Right ventricle myocardium inferior (tissue), 1 donor: Measurements from ENCODE around the gene GNLY. TPM values are rescaled to one million over a fixed set of nuclear protein-coding genes. Genes with fewer than 3 reads are reported as not detected.

Experiments
- ATAC-seq: fragments of 200-7000 bp; cut with Tn5 transposase; one replicate; pipeline ENCODE4 v1.9.1; 2020; ENCODE audit warnings: mild to moderate bottlenecking, moderate library complexity
- DNase-seq: peaks from one replicate; pipeline ENCODE4 v3.0.0; 2021; ENCODE audit errors: missing footprints
- intact Hi-C: fragments of 100-400 bp; cut with DNase I; formaldehyde crosslinking; loops from one replicate; pipeline ENCODE4 v1.11.0; 2022
- total RNA-seq: library from RNA; stranded (reverse); fragmentation: NEBNext Ultra II Directional; extraction: Animal tissue kit (Norgen Biotek cat#: 25700); gene quantifications from one replicate; pipeline ENCODE4 v1.2.1, GENCODE V29; 2021
- donor health status: DM: no; HTN: yes; CAD: no; lungs with severe emphysema.

Gene GNLY
- total RNA-seq, 1 donor from 2014 or later = 3.4 TPM

DNA sequence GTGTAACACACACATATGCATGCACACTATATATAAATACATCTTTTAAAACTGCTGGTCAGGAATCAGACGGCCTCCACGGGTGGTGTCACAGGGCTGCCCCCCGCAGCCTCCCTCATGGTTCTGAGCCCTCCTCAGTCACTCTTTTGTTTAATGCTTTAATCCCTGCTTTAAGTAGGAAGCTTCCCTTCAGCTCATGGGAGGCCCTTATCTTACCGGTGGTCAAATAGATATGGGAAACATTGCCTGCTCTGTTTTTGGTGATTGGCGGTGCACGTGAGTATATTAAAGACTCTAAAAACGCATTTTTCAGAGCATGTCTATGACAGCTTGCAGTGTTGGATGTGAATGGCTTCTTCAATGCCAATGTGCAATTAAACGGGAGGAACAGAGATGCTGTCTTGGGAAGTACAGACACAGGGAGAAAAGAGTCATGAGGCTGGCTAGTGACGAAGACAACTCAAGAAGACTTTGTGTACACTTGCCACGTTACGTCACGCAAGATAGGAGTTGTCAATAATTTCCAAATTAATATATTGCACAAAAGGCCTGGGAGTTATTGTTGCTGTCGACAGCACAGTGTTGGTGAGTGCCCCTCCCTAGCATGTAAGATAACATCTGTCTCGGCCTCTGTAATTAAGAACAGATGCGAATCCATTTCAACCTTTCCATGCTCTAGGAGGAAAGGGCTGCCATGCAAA lies 23.3 kb downstream of the GNLY start:
- ATAC-seq = no peak
- DNase-seq = no peak
- intact Hi-C loops = no loop called here

DNA sequence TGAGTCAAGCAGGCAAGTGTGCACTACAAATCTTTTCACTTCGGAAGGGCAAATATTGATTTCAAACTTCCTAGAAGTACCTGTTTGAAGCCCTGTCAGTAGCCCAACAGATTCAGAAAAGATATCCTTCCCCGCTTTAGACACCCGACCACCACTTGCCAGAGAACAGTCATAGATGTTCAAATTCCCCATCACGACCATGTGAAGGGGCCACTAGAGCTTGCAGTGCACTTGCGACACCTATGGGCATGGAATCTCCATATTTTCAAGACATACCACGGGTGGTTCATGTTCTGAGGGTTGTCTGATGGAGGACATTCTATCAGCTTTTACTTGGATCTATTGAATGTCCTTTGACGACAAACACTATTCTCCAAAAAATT lies 23.8 kb downstream of the GNLY start:
- ATAC-seq = no peak
- intact Hi-C loops = no loop called here
- no peak for DNase-seq

DNA sequence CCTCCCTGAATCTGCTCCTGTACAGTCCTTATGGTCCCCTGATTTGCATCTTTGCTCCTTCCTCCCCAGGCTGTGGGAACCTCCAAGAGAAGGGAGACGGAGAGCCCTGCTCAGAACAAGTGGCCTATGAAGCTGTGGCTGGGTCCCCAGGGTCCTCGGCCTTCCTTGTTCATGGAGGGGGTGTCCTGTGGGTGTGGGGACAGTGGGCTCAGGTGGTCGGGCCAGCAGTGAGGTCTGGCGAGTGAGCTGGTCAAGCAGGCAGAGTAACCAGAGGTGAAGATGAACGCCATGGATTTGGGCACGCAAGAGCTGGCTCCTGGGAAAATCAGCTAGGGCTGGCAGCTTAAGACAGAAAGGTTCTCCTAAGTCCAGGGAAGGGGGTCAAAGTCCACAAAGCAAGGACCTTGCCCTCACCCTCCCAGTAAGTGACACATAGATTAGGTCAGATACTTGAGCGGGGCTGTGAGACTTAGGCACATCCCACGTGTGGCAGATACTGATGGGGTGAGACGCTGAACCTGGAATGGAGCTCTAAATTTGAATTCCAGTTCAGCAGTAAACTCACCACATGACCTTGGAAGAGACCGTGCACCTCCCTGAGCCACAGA lies 24.8 kb downstream of the GNLY start:
- DNase-seq (no peak), ATAC-seq (peak; percentile 15)
- intact Hi-C loops = no loop called here

DNA sequence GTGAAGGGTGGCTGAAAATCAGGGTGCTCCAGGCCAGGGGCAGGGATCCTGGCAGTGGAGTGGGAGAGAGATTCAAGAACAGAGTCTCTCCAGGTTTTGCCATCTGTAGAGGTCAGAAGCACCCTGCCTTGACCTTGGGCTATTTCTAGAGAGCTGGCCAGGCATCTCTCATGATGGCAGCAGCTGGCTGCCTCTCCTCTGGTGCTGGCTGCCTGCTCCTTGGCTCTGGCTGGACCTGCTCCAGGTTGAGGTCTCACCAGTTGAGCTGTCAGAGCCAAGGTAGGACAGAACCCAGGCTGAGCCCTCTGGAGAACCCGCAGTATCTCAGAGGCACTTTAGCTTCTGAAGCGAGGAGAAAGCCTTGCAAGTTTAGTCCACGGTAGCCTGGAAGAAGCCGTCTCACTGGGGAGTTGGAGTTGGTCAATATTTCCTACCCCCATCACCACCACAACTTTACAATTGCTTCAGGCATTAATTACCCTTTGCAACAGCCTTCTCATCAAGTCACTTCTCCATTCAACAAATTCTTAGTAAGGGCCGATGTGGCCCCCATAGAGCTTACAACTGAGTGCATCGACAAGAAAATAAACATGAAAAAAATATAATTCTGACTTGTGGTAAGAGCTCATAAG lies 25.6 kb downstream of the GNLY start:
- DNase-seq (peak; percentile 83), ATAC-seq (peak; percentile 76)
- intact Hi-C loops = loop anchor here (10.0 kb wide), 1 partner anchor 365 kb away; no protein-coding TSS in a partner anchor

DNA sequence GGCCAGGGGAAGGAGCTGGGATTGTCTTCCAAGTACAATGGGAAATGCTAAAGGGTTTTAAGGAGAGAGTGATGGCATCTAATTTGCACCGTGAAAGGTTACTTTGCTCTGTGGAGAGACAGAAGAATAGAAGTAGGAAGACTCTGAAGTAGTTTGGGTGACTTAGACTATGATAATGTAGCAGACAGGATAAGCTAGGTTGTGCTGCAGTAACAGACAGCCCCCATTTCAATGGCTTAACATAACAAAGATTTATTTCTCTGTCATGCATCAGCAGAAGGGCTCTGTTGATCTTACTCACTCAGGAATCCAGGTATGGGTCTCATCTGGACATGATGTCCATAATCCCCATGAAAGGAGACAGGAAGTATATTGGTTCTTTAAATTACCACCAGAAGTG lies 26.4 kb downstream of the GNLY start:
- ATAC-seq (no peak), DNase-seq (no peak)
- intact Hi-C loops = loop anchor here (10.0 kb wide), 1 partner anchor 364 kb away; no protein-coding TSS in a partner anchor

DNA sequence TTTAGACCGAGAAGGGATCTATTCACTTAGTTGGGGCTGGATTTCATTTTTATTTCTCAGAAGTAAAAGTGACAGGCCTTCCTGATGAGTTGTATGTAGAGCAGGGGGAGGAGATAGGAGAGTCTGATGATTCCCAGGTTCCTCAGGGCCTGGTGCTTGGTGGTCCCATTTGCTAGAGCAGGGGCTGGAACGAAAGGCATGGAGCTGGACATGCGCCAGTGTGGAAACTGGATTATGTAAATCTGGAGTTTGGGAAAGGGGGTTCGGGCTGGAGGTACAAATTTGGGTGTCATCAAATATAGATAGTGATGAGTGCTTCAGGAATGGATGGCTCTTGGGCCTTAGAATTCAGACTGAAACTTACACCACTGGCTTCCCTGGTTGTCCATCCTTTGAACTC lies 27.5 kb downstream of the GNLY start:
- ATAC-seq = no peak
- no peak for DNase-seq
- intact Hi-C loops = loop anchor here (10.0 kb wide), 1 partner anchor 363 kb away; no protein-coding TSS in a partner anchor

DNA sequence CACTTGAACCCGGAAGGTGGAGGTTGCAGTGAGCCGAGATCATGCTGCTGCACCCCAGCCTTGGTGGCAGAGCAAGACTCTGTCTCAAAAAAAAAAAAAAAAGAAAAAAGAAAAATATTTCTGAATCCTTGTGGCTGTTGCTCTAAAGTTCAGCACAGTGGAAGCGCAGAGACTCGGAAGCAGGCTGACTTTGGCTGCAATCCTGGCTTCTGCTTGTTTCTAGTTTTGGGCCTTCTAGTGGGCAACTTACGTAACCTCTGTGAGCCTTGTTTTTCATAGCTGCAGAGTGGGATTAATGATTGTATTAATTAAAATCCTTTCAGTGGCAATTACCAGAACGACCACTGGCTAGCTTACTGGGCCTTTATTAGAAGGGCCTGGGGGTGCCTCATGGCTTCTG lies 28.4 kb downstream of the GNLY start:
- intact Hi-C loops = loop anchor here (10.0 kb wide), 1 partner anchor 362 kb away; no protein-coding TSS in a partner anchor
- no peak for DNase-seq
- ATAC-seq = no peak

DNA sequence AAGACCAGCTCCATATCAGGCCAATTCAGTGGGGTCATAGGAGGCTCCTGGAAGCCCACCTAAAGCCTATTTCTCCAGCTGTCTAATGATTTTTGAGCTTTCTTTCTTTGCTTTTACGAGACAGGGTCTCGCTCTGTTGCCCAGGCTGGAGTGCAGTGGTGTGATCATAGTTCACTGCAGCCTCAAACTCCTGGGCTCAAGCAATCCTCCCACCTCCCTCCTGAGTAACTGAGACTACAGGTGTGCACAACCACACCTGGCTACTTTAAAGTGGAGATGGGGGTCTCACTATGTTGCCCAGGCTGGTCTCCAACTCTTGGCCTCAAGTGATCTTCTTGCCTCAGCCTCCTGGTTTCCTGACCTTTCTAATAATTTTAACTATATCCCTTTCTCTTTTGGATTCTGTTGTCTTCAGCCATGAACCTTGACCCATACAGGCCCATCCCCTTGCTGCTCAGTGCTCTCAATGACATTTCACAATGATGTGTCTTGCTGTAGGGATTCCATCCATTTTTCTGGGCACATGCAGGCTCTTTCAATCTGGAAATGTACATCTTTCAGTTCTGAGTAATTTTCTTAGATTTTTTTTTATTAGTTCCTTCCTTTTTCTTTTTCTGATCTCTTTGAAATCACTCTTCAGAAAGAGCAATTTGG lies 29.7 kb downstream of the GNLY start:
- ATAC-seq = no peak
- intact Hi-C loops = loop anchor here (10.0 kb wide), 1 partner anchor 361 kb away; no protein-coding TSS in a partner anchor

DNA sequence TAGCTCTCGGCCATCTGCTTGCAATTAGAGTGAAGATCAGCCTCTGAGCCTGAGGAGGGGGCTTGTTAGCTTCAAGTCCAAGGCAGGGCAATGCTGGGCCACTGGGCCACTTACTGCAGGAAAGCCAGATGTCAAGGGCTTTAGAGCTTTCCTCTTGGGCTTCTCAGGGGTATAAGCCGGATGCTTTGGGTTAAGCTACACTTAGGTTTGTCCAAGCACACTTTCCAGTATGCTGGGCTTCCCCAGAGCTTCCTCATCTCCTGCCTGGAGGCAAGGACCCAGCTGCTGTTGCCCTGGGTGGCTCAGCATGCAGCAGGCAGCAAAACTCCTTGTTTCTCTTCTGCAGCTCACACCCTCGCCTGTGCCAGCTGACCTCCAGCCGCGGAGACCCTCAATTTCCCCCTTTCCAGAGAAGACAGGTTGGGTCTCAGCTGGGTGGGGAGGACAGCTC lies 30.6 kb downstream of the GNLY start:
- DNase-seq (no peak), ATAC-seq (no peak)
- intact Hi-C loops = loop anchor here (10.0 kb wide), 1 partner anchor 360 kb away; no protein-coding TSS in a partner anchor

More for the DNA sequence above, 29.7 kb downstream of the GNLY start:
- no peak for DNase-seq

DNA sequence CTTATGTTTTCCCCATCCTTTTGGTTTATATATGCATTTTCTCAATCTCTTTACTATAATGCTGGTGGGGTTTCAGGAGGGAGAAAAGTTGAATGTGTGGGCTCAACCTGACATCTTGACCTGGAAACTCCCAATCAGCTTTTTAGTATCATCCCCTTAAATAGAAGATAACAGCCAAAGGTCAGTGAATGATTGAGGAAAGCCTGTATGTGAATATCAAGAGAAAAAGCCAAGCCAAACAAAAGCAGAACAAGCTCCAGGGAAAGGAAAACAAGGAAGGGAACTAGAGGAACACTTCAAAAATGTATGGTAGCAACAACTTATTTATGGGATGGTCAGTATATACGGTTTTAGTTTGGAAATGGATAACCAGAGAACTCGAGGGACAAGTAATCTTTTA lies 31.3 kb downstream of the GNLY start:
- intact Hi-C loops = loop anchor here (10.0 kb wide), 1 partner anchor 359 kb away; no protein-coding TSS in a partner anchor
- DNase-seq (no peak), ATAC-seq (no peak)

DNA sequence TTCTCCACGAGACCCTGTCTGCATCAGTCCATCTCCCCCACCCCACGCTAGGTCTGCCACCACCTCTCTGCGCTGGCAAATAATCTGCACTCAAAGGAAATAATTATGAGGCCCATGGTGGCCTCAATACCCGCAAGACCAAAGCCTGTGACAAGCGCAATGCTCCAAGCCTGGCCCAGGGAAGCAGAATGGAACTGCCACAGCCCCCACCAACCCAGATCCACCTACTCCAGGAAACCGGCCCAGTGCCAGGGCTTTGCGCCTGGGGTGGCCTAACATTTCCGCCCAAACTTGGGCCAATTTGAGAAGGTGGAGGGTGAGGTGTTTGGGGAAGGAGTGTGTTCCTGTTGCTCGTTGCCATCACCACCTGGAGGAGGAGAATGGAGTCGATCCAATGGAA lies 33.6 kb downstream of the GNLY start:
- intact Hi-C loops = loop anchor here (2.0 to 10.0 kb wide), 3 partner anchors 69 to 357 kb away; no protein-coding TSS in a partner anchor
- no peak for ATAC-seq
- no peak for DNase-seq

DNA sequence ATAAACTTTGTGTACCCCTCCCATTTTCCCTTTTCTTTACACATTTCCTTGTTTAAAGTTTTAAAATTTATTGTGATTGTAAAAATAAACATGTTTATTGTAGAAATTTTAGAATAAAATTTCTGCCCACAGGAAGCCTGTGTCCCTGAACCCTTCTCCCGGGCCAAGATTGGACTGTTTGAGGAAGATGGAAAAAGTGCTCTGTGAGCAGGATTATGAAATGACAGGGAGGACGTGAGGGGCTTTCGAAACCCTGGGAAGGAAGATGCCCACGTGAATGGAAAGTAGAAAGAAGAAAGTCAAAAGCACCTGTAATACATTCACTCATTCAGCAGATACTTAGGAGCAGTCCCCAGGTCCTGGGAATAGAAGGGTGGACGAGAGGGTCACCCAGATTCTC lies 34.2 kb downstream of the GNLY start:
- ATAC-seq = no peak
- DNase-seq = no peak
- intact Hi-C loops = loop anchor here (2.0 to 10.0 kb wide), 3 partner anchors 68 to 356 kb away; no protein-coding TSS in a partner anchor

DNA sequence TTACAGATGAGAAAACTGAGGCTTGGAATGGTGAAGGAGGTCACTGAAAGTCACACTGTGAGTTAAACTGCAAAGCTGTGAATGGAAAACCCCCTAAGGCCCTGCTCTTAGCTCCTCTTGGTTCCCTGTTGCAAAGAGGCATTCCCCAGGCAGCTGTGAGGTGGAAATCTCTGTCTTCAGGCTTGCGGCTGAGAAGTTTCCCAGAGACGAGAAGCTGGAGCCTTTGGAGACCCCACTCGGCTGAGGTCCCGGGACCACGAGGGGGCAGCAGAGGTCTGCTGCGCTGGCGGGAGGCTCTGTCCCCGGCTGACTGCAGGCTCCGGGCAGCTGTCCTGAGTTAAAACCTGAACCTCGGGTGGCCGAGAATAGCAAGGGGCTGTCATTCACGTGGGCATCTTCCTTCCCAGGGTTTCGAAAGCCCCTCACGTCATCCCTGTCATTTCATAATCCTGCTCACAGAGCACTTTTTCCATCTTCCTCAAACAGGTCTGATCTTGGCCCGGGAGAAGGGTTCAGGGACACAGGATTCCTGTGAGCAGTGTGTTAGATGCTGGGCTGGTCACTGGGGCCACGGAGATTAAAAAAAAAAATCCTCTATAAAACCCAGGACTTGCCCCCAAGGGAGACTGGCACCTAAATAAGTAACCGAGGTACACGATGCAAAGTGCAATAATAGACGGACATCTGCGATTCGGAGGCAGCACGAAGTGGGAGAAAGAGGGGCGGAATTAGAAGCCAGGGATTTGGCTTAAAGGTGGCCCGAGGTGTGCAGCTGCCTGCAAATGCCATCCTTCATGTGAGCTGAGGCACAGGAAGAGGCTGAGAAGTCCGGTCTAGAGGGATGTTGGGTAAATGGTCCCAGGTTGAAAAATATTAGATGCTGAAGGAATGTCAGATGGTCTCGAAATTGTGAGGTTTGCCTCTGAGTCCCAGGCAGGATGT lies 35.0 kb downstream of the GNLY start:
- ATAC-seq = peak; percentile 95
- intact Hi-C loops = loop anchor here (1.0 to 10.0 kb wide), 4 partner anchors 68 to 356 kb away; no protein-coding TSS in a partner anchor
- peak; percentile 93 for DNase-seq

DNA sequence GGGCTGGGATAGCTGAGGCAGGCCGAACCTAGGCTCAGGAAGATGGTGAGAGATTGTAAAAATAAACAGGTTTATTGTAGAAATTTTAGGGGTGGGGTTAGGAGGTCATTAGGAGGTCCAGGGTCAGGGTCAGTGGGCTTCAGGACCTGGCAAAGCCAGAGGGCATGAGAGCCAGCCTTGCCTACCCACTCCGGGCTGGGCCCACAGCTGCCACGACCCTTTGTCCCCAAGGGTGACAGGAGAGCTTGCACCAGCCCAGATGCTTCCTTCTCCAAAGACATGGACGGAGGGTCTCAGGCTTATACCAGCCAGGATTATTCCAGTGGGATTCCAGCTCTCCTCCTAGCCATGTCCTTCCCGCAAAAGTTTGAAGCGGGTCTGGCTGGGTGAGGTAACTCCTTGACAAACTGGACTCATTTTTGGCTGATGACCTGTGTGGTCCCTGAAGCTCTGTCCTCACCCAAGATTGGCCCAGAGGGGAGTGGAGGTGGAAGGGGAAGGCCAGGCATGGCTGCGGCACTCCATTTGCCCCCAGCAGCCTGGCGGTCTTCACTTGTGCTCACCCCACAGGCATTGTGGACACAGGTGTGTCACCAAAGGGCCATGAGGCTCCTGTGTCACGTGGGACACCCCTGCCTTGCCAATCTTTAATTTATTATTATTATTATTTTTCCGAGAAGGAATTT lies 35.8 kb downstream of the GNLY start:
- ATAC-seq (no peak), DNase-seq (no peak)
- intact Hi-C loops = loop anchor here (1.0 to 10.0 kb wide), 4 partner anchors 67 to 355 kb away; no protein-coding TSS in a partner anchor

DNA sequence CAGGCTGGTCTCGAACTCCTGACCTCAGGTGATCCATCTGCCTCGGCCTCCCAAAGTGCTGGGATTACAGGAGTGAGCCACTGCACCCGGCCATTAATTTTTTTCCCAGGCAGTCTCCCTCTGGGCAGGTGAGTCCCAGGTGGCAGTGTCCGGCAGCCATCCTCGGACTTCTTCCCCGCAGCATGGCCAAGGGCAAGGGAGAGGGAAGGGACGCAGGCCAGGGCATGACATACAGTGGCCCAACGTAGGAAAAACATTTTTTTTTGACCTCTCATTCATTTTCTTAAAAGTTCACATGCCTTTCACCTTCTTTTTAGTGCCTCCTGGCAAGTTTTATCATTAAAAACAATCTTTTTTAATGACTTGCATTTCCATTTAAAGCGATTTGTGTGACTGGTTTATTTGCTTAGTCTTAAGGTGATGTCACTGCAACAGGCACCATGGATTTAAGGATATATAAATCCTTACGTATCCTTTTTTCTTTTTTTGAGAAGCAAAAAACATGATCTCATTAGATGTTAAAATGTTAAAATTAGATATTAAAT lies 36.6 kb downstream of the GNLY start:
- no peak for ATAC-seq
- no peak for DNase-seq
- intact Hi-C loops = no loop called here

DNA sequence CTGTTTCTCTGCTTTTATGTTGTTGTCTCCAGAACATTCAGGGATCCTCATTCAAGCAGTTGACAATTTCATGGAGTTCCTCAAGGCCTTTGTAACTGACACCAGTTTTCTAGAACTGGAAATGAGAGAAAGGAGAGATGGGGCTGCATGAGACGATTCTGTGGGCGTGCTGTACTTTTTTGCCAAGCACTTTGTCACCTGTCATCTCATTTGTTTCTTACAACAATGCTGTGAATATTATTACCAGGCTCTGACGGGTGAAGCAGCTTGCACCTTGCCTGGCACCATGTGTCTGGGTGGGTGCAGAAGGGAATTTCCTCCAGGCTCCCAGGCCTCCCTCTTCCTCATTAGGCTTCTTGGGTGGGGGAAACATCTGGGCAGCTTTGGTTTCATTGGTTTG lies 37.4 kb downstream of the GNLY start:
- no peak for DNase-seq
- no peak for ATAC-seq
- intact Hi-C loops = no loop called here

DNA sequence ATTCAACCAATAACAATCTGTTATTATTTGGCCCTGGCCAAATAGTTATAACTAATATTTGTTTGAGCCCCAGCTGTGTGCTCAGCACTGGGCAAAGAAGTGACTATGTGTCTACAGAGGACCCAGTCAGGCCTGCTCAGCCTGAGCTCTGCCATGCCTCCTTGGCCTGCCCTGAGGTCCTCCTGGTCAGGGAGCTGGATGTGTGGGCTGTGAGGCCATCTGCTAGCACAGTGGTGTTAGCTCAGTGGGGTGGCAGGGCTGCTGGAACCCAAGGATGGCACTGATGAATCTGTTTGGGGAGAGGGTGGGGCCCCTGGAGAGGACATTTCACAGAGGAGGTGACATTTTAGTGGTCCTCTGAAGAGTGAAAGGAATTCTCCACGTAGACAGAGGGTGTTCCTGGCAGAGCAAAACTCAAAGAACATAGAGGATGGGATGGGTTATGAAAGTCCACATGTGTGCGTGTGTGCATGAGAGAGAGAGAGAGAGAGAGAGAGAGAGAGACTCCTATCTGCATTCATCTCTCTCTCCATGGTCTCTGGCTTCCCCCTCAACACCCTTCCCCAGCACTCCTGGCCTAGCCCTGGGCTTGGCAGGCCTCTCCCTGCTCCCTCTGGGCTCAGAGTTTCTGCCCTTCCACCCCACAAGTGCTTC lies 38.4 kb downstream of the GNLY start:
- intact Hi-C loops = no loop called here
- ATAC-seq (no peak), DNase-seq (no peak)
